NCI-H128 (cell line): ENCODE measurements around the gene IKZF1.

Source experiments
- DNase-seq: peaks from one replicate; lab custom pipeline; 2025; ENCODE audit not compliant: unreplicated experiment; lab: John Stamatoyannopoulos, UW

IKZF1 gene

GRCh38 chr7:50436133-50436806, 131.8 kb downstream of the IKZF1 start:
- no peak for DNase-seq

DNA sequence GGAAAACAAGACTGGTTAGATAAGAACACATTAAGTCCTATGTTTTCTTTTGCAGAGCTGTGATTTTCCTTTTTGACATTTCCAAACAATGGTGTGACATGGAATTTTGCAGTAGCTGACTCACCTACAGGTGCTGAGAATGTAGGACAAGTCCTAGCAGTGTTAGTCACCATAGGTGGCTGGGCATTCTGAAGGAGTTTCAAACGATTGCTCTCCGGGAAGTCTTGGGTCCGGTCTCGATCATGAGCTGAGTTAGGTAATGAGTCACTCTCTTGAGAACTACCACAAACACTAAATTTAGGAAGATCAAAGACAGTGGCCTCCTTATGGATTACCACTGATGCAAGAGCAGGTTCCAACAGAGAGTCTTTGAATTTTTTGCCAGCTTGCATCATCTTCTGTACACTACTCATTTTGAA, 142.0 kb downstream of the IKZF1 start:
- no peak for DNase-seq

DNA sequence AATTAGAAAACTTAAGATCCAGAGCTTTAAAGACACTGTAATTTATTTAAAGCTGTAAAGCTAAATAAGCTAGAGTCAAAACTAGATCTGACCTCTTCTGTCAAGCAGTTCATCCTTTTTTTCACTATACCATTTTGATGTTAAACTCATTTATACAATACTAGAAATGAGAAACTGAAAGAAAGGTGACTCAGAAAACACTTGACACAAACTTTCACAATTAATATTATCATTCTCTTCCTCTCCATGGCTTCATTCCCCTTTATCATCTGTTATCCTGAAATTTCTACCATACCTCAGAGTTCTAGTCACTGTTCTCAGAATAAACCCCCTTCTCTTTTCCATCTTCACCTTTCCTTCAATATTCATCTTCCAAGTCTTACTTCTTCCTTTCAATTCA, 144.3 kb downstream of the IKZF1 start:
- no peak for DNase-seq

- DNase-seq: no peak
Observed at GRCh38 chr7:50449501-50449880, 145.0 kb downstream of the IKZF1 start.

GRCh38 chr7:50449881-50450589, 145.5 kb downstream of the IKZF1 start, which contains the start of gene FIGNL1:
Gene FIGNL1 (minus strand): TSS chr7:50450350. CDS start chr7:50447287, 3,063 bp downstream.
- peak; percentile 62 for DNase-seq

DNA sequence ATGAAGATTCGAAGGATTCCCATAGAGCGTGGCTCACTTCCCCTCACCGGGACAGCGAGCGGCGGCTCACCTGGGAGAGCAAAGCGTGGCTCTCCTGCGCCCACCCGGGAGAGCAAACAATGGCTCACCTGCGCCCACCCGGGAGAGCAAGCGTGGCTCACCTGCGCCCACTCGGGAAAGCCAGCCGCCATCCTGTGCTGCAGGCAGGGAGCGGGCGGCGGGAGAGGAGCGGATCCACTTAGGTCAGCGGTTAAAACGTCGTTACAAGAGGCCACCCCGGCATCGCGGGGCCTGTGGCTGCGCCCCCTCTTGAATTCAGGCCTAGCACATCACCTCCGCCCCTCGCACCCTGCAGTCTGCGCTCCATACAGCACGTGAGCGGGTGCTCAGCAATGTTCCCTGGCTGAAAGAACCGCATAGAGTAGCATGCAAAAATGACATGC, 146.1 kb downstream of the IKZF1 start:
- DNase-seq: no peak
